ENCODE data around the gene BRF1. TPM values are rescaled to one million over a fixed set of nuclear protein-coding genes. Genes with fewer than 3 reads are reported as not detected.

The BRF1 gene
- total and polyA plus RNA-seq, 2 of the 13 experiments (the other 11 are each of a cell fraction or from before 2014, with no cell fraction given): 5.1 to 11.0 TPM

GRCh38 chr14:105211758-105212089 lies 89.1 kb downstream of the BRF1 start:
- peaks cover 8 to 10% of the 10 kb centered on the region in 2 experiments; a peak in 4 of 5 replicates for H3K36me3 ChIP-seq (replicated peaks in 1 of 2; ENCODE audit: control insufficient read depth in 1 of 2, insufficient read depth in 2 of 2, low read length in 2 of 2)
- in situ Hi-C loops (cut with HindIII; ENCODE audit: extremely low pct_ligation_motif_present, low pct_unique_long_range_greater_than_20kb): no loop called here
- no peak overlapping the region for H3K4me2 ChIP-seq (ENCODE audit: low read depth, low read length)
- H3K4me1 ChIP-seq (ENCODE audit: insufficient read depth, low read length): no peaks in the 10 kb centered on the region
- BruUV-seq (replicated peaks): no TSS peak
- DNase-seq (ENCODE audit: low spot score) (no peak), ATAC-seq (no peak), FAIRE-seq (no peak)
- H3K27me3 ChIP-seq (ENCODE audit: control insufficient read depth in 1 of 2, insufficient read depth in 2 of 2, low read length in 2 of 2): no peaks in the 10 kb centered on the region; a peak in 1 of 5 replicates
- no peaks in the 10 kb centered on the region; the same call in 1 of the 2 replicates for H4K20me1 ChIP-seq (ENCODE audit: insufficient read depth, low read length)
- no peak overlapping the region for H3K27ac ChIP-seq (ENCODE audit: extremely low read length, insufficient read depth, low read length)
- no peaks in the 10 kb centered on the region for H3K79me2 ChIP-seq (ENCODE audit: insufficient read depth, low read length)
- H3K9ac ChIP-seq (ENCODE audit: insufficient read depth, low read depth, low read length): no peak overlapping the region
- POLR2A ChIA-PET: no interaction called here
- intact Hi-C loops (cut with micrococcal nuclease; ENCODE audit: unreplicated experiment): no loop called here
- no CpG with 5 or more reads among the region's 9 CpGs for WGBS (ENCODE audit: low lambda C conversion rate)
- no peak overlapping the region for H3K4me3 ChIP-seq (replicated peaks in 1 of 3; ENCODE audit: insufficient read depth in 1 of 3, low read depth in 2 of 3, low read length in 3 of 3)
- no peaks in the 10 kb centered on the region for H3K9me3 ChIP-seq (ENCODE audit: low read length)
- H2AFZ ChIP-seq (ENCODE audit: low read length): no peak overlapping the region
- CTCF ChIA-PET (ENCODE audit: low intra/inter-chr PET ratio, low total read pairs): no interaction called here
- no peak for TF ChIP-seq PAWR (CRISPR knock-in tag; IDR thresholded peaks at IDR 0.05; ENCODE audit: borderline replicate concordance)
- TF ChIP-seq YY1 (IDR thresholded peaks at IDR 0.05; ENCODE audit: insufficient read depth, insufficient replicate concordance, low read depth, low read length): no peak
- TF ChIP-seq SATB2 (CRISPR knock-in tag; IDR thresholded peaks at IDR 0.05): no peak
- TF ChIP-seq NR1H2 (CRISPR knock-in tag; IDR thresholded peaks at IDR 0.05; ENCODE audit: borderline replicate concordance, low read depth): no peak
- TF ChIP-seq, protein P1, sequence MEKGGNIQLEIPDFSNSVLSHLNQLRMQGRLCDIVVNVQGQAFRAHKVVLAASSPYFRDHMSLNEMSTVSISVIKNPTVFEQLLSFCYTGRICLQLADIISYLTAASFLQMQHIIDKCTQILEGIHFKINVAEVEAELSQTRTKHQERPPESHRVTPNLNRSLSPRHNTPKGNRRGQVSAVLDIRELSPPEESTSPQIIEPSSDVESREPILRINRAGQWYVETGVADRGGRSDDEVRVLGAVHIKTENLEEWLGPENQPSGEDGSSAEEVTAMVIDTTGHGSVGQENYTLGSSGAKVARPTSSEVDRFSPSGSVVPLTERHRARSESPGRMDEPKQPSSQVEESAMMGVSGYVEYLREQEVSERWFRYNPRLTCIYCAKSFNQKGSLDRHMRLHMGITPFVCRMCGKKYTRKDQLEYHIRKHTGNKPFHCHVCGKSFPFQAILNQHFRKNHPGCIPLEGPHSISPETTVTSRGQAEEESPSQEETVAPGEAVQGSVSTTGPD (CRISPR knock-in tag; IDR thresholded peaks at IDR 0.05): no peak
- TF ChIP-seq ZNF230 (CRISPR knock-in tag; IDR thresholded peaks at IDR 0.05): no peak
- no peak for TF ChIP-seq ZFP41 (CRISPR knock-in tag; IDR thresholded peaks at IDR 0.05; ENCODE audit: borderline replicate concordance)
- TF ChIP-seq SYNCRIP (IDR thresholded peaks at IDR 0.05; ENCODE audit: insufficient read depth, low read depth, low read length): no peak
- TF ChIP-seq ZNF704 (CRISPR knock-in tag; IDR thresholded peaks at IDR 0.05; ENCODE audit: borderline replicate concordance): no peak
- no peak for TF ChIP-seq AGO2 (optimal IDR thresholded peaks at IDR 0.05; ENCODE audit: low read depth, low read length)
- TF ChIP-seq ATF7 (IDR thresholded peaks at IDR 0.05): no peak
- TF ChIP-seq ATF7 (CRISPR knock-in tag; IDR thresholded peaks at IDR 0.05): no peak
- TF ChIP-seq, protein P2, sequence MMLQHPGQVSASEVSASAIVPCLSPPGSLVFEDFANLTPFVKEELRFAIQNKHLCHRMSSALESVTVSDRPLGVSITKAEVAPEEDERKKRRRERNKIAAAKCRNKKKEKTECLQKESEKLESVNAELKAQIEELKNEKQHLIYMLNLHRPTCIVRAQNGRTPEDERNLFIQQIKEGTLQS (CRISPR knock-in tag; IDR thresholded peaks at IDR 0.05): no peak
- no peak for TF ChIP-seq ZNF724P (CRISPR knock-in tag; IDR thresholded peaks at IDR 0.05; ENCODE audit: borderline replicate concordance)
- no peak for TF ChIP-seq CHD2 (IDR thresholded peaks at IDR 0.05; ENCODE audit: low read depth, low read length)
- TF ChIP-seq REST (IDR thresholded peaks at IDR 0.05; ENCODE audit: borderline replicate concordance in 1 of 2, low read depth in 1 of 2, low read length in 2 of 2): no peak

Data from HepG2 (cell line).